AG09309 (cell line): Measurements from ENCODE around the gene GARNL3.

Source experiments
- DNase-seq: peaks from one replicate; pipeline ENCODE4 v3.0.0-alpha.2; 2010; ENCODE audit warnings: low read depth
- H3K4me3 ChIP-seq: 2 replicates; pipeline ENCODE4 v1.5.1; 2011; ENCODE audit warnings: mild to moderate bottlenecking, low read depth, low read length, moderate library complexity; ENCODE audit not compliant: control insufficient read depth
- TF ChIP-seq, protein P1 (sequence below): IDR thresholded peaks from 2 replicates; pipeline ENCODE4 v1.5.1; 2011; ENCODE audit warnings: mild to moderate bottlenecking, low read depth, low read length, inconsistent platforms; ENCODE audit not compliant: insufficient read depth, control insufficient read depth; ENCODE audit errors: missing control alignments

Gene GARNL3

DNA sequence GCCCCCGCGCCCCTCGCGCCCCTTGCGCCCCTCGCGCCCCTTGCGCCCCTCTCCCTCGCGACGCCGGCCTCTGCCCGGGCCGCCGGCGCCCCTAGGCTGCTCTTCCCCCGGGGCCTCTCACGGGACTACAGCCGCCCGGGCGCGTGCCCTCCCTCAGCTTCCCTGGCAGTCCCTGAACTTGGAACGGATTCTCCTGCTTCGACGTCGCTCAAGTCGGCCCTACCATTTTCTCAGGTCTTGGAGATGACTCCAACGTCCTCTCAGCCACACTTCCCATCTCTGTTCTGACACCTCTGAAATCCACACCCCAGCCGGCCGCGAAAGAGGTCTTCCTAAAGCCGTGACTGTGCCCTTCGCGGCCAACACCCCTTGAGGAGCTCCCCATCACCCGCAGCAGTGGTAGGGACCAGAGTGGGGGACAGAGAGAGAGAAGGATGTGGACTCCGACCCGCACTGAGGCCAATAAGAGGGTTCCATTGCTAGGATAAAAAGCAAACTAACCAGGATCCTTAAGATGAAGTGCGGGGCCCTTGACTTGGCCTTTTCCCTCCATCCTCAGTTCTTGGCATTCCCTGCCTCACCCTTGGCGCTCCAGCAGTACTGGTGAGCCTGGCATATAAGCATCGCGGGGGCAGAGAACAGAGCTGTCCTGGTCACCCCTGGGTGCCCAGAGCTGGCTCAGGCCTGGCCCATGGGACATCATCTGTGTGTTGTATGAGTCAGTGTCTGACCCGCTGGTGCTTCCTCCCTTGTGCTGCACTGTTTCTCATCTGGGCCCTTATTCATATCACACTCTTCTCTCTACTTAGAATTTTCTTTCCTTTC lies 38.6 kb upstream of the GARNL3 start:
- DNase-seq, result no peak
- no peak overlapping the region for H3K4me3 ChIP-seq
- TF ChIP-seq, protein P1, sequence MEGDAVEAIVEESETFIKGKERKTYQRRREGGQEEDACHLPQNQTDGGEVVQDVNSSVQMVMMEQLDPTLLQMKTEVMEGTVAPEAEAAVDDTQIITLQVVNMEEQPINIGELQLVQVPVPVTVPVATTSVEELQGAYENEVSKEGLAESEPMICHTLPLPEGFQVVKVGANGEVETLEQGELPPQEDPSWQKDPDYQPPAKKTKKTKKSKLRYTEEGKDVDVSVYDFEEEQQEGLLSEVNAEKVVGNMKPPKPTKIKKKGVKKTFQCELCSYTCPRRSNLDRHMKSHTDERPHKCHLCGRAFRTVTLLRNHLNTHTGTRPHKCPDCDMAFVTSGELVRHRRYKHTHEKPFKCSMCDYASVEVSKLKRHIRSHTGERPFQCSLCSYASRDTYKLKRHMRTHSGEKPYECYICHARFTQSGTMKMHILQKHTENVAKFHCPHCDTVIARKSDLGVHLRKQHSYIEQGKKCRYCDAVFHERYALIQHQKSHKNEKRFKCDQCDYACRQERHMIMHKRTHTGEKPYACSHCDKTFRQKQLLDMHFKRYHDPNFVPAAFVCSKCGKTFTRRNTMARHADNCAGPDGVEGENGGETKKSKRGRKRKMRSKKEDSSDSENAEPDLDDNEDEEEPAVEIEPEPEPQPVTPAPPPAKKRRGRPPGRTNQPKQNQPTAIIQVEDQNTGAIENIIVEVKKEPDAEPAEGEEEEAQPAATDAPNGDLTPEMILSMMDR, result no peak

DNA sequence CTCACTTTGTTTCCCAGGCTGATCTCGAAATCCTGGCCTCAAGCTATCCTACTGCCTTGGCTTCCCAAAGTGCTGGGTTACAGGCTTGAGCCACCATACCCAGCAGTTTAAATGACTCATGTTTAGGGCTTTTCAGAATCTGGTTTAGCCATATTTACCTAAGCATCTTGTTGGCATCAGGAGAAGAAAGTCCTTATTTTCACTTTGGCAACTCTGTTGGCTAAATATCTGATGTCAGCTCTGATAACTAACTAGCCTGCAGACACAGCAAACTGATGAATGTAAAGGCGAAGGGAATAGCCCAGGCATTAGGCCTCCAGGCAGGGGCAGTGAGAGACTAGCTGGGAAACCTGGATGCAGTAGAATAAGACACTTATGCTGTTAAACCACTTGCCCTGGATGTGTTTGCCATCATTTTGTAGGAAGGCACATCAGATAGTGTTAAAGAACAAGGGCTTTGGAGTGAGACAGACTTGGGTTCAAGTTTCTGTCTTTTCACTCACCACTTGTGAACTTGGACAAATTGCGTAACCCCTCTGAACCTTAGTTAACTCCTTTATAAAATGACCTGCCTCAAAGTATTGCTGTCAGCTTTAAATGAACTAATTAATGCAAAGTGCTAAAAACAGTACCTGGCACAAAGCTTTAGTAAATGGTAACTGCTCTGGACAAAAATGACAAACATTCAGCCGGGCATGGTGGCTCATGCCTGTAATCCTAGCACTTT lies 34.7 kb upstream of the GARNL3 start:
- TF ChIP-seq, protein P1, result no peak
- DNase-seq, result no peak
- no peak overlapping the region for H3K4me3 ChIP-seq

- no peak for DNase-seq
- TF ChIP-seq, protein P1, result no peak
- no peak overlapping the region for H3K4me3 ChIP-seq
These were observed 32.9 kb upstream of the GARNL3 start for GRCh38 chr9:127231666-127232065.

GRCh38 chr9:127232833-127233549 lies 31.6 kb upstream of the GARNL3 start:
- H3K4me3 ChIP-seq, result no peak overlapping the region
- TF ChIP-seq, protein P1, result no peak
- DNase-seq, result no peak

DNA sequence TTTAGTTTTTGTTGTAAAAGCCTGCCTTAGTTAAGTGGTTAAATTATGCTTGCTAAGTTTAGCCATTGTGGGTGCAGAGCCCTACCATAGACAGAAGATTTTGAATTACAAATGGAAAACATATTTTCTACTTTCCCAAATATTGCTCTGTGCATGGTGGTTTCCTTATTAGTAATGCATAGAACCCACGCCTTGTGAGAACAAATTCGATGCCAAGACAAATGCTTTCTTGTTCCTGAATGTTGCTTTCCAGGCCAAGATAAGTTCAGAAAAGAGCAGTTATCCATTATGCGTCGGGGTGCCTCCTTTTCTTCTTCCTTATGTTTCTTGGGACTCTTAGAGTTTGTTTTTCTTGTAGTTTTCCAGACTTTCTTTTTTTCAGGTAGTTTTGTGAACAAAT lies 31.0 kb upstream of the GARNL3 start:
- no peak overlapping the region for H3K4me3 ChIP-seq
- TF ChIP-seq, protein P1, result no peak
- no peak for DNase-seq

- TF ChIP-seq, protein P1, result no peak
- no peak for DNase-seq
- H3K4me3 ChIP-seq, result no peak overlapping the region
These were observed 30.6 kb upstream of the GARNL3 start for GRCh38 chr9:127233989-127234388.
